ENCODE results near the gene TGIF1. TPM values are rescaled to one million over a fixed set of nuclear protein-coding genes. Genes with fewer than 3 reads are reported as not detected.

The TGIF1 gene
- total and polyA plus RNA-seq, 5 donors from 2014 or later: 37.3 to 86.8 (median 43.5) TPM

DNA sequence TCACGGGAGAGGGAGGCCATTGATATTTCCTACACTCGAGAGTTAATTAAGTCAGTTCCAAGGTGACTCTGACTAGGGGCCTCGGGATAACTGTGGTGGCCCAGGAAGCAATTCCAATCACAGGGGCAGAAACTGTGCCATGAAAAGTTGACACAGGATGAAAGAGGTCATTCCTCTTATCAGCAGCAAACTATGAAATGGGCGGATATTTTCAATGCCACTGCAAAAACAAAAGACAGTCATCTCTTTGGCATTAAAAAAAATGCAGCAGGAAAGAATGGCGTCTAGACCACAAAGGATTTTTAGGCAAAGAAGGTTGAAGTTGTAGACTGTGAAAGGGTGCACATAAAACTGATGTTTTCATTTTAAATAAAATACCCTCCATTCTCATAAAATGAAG, 50.0 kb downstream of the TGIF1 start:
- Histone ChIP-seq H3K9me3 (ENCODE audit: control insufficient read depth in 2 of 2, low read length in 2 of 2) (no peaks in the 10 kb centered on the region), H3K36me3 (ENCODE audit: control insufficient read depth, insufficient read depth, low read length) (no peaks in the 10 kb centered on the region), H3K27ac (ENCODE audit: insufficient read depth, low read length, poor library complexity, severe bottlenecking) (no peak overlapping the region), H3K27me3 (ENCODE audit: control insufficient read depth, insufficient read depth, low read length) (peaks cover 41% of the 10 kb centered on the region), H3K4me1 (ENCODE audit: control insufficient read depth, insufficient read depth, low read length, poor library complexity, severe bottlenecking) (no peaks in the 10 kb centered on the region), H3K4me3 (ENCODE audit: low read depth, low read length) (no peak overlapping the region)
- Mint-ChIP-seq H3K9me3 (peaks cover 0 to 3% (median 0%) of the 10 kb centered on the region in 7 donors), H3K4me1 (peaks cover 0 to 16% (median 11%) of the 10 kb centered on the region in 4 donors), H3K4me3 (peak overlapping the region in 2 of 4 donors; percentile 61 to 82), H3K27me3 (peaks cover 69% of the 10 kb centered on the region), H3K36me3 (no peaks in the 10 kb centered on the region), H3K27ac (peak overlapping the region in 1 of 3 donors; percentile 40)
- ATAC-seq (ENCODE audit: low read depth in 2 of 2) (no peak), DNase-seq (no peak)

DNA sequence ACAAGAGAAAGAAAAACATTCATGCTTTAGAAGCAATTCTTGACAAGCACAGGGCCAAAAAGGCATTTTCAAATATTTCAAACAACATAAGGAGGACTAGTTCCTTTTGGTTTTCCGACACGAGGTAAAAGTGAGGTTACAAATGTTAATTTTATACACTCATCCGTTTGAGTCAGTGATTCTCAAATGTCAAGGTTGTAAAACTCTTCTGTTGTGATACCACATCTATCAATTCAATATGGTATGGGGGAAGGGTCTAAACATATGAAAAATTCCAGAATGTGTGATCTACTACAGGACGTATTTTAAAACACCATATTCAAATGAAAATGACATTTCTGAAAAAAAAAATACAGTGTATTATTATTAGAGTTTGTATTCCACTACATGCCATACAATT, 52.7 kb downstream of the TGIF1 start:
- Histone ChIP-seq H3K9me3 (ENCODE audit: control insufficient read depth in 2 of 2, low read length in 2 of 2) (no peaks in the 10 kb centered on the region), H3K36me3 (ENCODE audit: control insufficient read depth, insufficient read depth, low read length) (no peaks in the 10 kb centered on the region), H3K4me1 (ENCODE audit: control insufficient read depth, insufficient read depth, low read length, poor library complexity, severe bottlenecking) (no peaks in the 10 kb centered on the region), H3K4me3 (ENCODE audit: low read depth, low read length) (no peak overlapping the region), H3K27me3 (ENCODE audit: control insufficient read depth, insufficient read depth, low read length) (peaks cover 28% of the 10 kb centered on the region), H3K27ac (ENCODE audit: insufficient read depth, low read length, poor library complexity, severe bottlenecking) (no peak overlapping the region)
- Mint-ChIP-seq H3K36me3 (no peaks in the 10 kb centered on the region), H3K9me3 (peaks cover 0 to 2% (median 0%) of the 10 kb centered on the region in 7 donors), H3K27me3 (peaks cover 51% of the 10 kb centered on the region), H3K4me3 (no peak overlapping the region), H3K27ac (no peak overlapping the region), H3K4me1 (peaks cover 0 to 14% (median 8%) of the 10 kb centered on the region in 4 donors)
- no peak for ATAC-seq (ENCODE audit: low read depth in 2 of 2)
- DNase-seq: no peak

DNA sequence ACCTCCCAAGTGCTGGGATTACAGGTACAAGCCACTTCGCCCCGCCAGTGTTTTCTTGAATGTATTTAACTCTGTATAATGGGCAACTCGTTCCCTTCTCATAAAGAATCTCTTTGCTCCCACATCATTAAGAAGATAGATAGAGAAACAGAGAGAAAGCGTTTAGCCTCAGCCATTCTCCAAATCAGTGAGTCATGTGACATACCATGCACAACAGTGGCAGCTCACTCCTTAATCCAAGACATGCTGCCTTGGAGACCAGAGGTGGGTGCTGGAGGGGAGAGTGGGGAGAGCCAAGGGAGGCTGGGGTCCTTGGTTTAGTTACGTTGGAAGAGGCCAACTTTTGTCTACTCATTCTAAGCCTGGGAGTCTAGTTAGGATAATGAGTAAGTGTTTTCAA, 54.7 kb downstream of the TGIF1 start:
- Mint-ChIP-seq H3K9me3 (no peaks in the 10 kb centered on the region), H3K27me3 (peaks cover 31% of the 10 kb centered on the region), H3K27ac (peak overlapping the region in 1 of 3 donors; percentile 15), H3K4me1 (peaks cover 0 to 6% (median 2%) of the 10 kb centered on the region in 4 donors), H3K4me3 (no peak overlapping the region), H3K36me3 (no peaks in the 10 kb centered on the region)
- no peaks in the 10 kb centered on the region for H3K4me1 ChIP-seq (ENCODE audit: control insufficient read depth, insufficient read depth, low read length, poor library complexity, severe bottlenecking)
- no peaks in the 10 kb centered on the region for H3K36me3 ChIP-seq (ENCODE audit: control insufficient read depth, insufficient read depth, low read length)
- peaks cover 14% of the 10 kb centered on the region for H3K27me3 ChIP-seq (ENCODE audit: control insufficient read depth, insufficient read depth, low read length)
- H3K9me3 ChIP-seq (ENCODE audit: control insufficient read depth in 2 of 2, low read length in 2 of 2): no peaks in the 10 kb centered on the region
- DNase-seq (no peak), ATAC-seq (ENCODE audit: low read depth in 2 of 2) (no peak)
- H3K4me3 ChIP-seq (ENCODE audit: low read depth, low read length): no peak overlapping the region
- H3K27ac ChIP-seq (ENCODE audit: insufficient read depth, low read length, poor library complexity, severe bottlenecking): no peak overlapping the region

DNA sequence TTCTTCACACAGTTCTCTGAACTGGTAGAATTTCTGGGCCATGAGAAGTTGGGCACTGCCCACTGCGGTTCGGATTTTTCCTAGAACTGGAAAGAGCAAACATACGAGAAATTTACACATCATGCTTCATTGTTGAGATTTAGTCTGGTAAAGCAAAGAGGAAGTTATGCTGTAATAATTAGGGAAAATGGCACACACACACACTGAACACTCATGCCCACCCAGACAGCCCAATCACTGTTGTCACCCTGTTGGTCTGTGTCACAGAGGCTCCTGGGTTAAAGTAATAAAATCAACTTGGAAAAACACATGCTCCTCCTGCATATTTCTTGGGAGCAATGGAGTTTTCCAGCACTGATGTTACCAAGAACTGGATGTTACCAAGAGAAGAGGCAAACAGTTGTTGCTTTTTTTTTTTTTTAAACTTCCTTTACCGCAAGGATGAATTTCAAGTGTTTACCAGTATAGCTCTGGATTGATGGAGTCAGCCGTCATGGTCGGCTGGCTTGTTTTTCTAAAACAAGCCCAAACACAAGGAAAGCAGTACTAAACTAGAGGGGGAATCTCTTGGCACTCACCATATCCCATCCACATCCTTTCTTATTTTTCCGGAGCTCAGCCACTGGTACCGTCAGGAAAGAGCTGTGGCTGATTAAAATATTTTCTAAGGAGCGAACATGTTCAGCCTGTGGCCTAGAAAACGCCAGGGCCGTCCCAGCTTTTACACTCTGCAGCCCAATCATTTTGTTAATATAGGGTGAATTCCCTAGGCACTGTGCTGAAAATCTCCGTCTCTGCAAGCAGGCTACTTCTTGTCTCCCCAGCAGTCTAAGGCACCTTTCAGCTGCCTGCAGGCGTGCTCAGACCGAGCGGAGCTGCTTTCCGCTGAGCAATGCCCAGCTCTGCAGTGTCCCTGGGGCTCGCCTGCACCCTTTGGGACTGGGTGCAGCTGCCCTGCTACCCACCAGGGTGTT, 58.9 kb downstream of the TGIF1 start:
- Histone ChIP-seq H3K36me3 (ENCODE audit: control insufficient read depth, insufficient read depth, low read length) (no peaks in the 10 kb centered on the region), H3K4me3 (ENCODE audit: low read depth, low read length) (no peak overlapping the region), H3K27me3 (ENCODE audit: control insufficient read depth, insufficient read depth, low read length) (no peaks in the 10 kb centered on the region), H3K27ac (ENCODE audit: insufficient read depth, low read length, poor library complexity, severe bottlenecking) (no peak overlapping the region), H3K4me1 (ENCODE audit: control insufficient read depth, insufficient read depth, low read length, poor library complexity, severe bottlenecking) (no peaks in the 10 kb centered on the region), H3K9me3 (ENCODE audit: control insufficient read depth in 2 of 2, low read length in 2 of 2) (no peaks in the 10 kb centered on the region)
- no peak overlapping the region for H3K27ac Mint-ChIP-seq
- peaks cover 5% of the 10 kb centered on the region for H3K27me3 Mint-ChIP-seq
- H3K36me3 Mint-ChIP-seq: no peaks in the 10 kb centered on the region
- no peak overlapping the region for H3K4me3 Mint-ChIP-seq
- DNase-seq (no peak), ATAC-seq (ENCODE audit: low read depth in 2 of 2) (no peak)
- no peaks in the 10 kb centered on the region for H3K9me3 Mint-ChIP-seq
- peaks cover 4 to 7% (median 6%) of the 10 kb centered on the region in 4 donors for H3K4me1 Mint-ChIP-seq

Other genes with a start within 250 kb of the TGIF1 start
- 1.4 TPM for gene MYOM1, start 230.2 kb upstream of the TGIF1 start, total RNA-seq
- gene MYOM1, start 230.2 kb upstream of the TGIF1 start, polyA plus RNA-seq: under 1 TPM; 0.03 to 0.68 (median 0.49) TPM
- 382 TPM for gene MYL12A, start 202.4 kb upstream of the TGIF1 start, total RNA-seq
- 1,000 to 10,000 TPM; 2,262 to 2,381 (median 2,361) TPM for gene MYL12A, start 202.4 kb upstream of the TGIF1 start, polyA plus RNA-seq
- 168 TPM for gene MYL12B, start 188.0 kb upstream of the TGIF1 start, total RNA-seq
- 1,000 to 10,000 TPM in 2 of 4 donors, 100 to 1,000 TPM in 2; 980 to 1,134 (median 1,024) TPM for gene MYL12B, start 188.0 kb upstream of the TGIF1 start, polyA plus RNA-seq